Adrenal gland (tissue), 12 donors: ENCODE data around the gene FBRSL1. TPM values are rescaled to one million over a fixed set of nuclear protein-coding genes. Genes with fewer than 3 reads are reported as not detected.
"Not testable (repeated sequence)": the region's sequence is repeated elsewhere in the genome, so short reads cannot be mapped to it uniquely, and the experiment has no call there.

Experiments used
- DNase-seq, 7 donors: peaks; one replicate each; pipeline ENCODE4 v3.0.0-alpha.2; 2019 to 2020
- H3K27ac ChIP-seq, 5 donors: fragments of 200-600 bp; sonication (generic) in 4 of 5; 1 replicate in 3 of 5; 2 replicates in 2 of 5; pipeline versions ENCODE4 v1.5.1 to v1.8.0; 2016 to 2020; ENCODE audit warnings: mild to moderate bottlenecking in 1 of 5
- H3K27me3 ChIP-seq: fragments of 200-600 bp; 2 replicates; pipeline ENCODE4 v1.8.0; 2021
- H3K36me3 ChIP-seq, 2 donors: fragments of 200-600 bp; replicated peaks in 1 of 2; 1 replicate in 1 of 2; 2 replicates in 1 of 2; pipeline versions ENCODE4 v1.5.1 to v1.8.0; 2018 to 2022
- H3K4me1 ChIP-seq, 2 donors: fragments of 200-600 bp; replicated peaks in 1 of 2; 1 replicate in 1 of 2; 2 replicates in 1 of 2; pipeline versions ENCODE4 v1.5.1 to v1.8.0; 2018 to 2021
- H3K4me3 ChIP-seq, 4 donors: fragments of 200-600 bp; sonication (generic) in 3 of 4; one replicate each; pipeline ENCODE4 v1.5.1; 2016 to 2018
- H3K9me3 ChIP-seq, 3 donors: fragments of 200-600 bp; sonication (generic) in 1 of 3; replicated peaks in 1 of 3; 1 replicate in 2 of 3; 2 replicates in 1 of 3; pipeline versions ENCODE4 v1.5.1 to v1.8.0; 2016 to 2021
- POLR2A ChIP-seq, 2 donors: fragments of 450-650 bp; IDR thresholded peaks; one replicate each; pipeline ENCODE4 v1.6.1; 2017; ENCODE audit warnings: antibody characterized with exemption in 2 of 2, mild to moderate bottlenecking in 2 of 2, moderate library complexity in 1 of 2
- WGBS, 4 donors: extraction: QIAGEN DNeasy Blood & Tissue Kit in 2 of 4; methylation state at CpG; one replicate each; pipeline versions ENCODE4 v1.1.5 to v1.1.7; 2013 to 2017; 5-methylcytosine and 5-hydroxymethylcytosine counted together
- intact Hi-C, 2 donors: fragments of 100-400 bp; cut with DNase I; formaldehyde crosslinking; loops; one replicate each; pipeline versions ENCODE4 v1.14.1 to v1.15.0; 2022 to 2023
- polyA plus RNA-seq, 3 donors: library from polyadenylated mRNA; stranded (reverse); fragments of 200-250 nt in 2 of 3; fragments of 350-450 nt in 1 of 3; fragmentation: Illumina TruSeq in 1 of 3; extraction: RNeasy Lipid Tissue Mini Kit (QIAGEN cat#74804) in 1 of 3; gene quantifications; one replicate each; pipeline ENCODE4 v1.2.3, GENCODE V29; 2013 to 2014
- total RNA-seq, 9 donors: library from RNA; depleted of rRNA in 4 of 9; stranded (reverse); fragments of >200 nt in 4 of 9; fragments of 120-200 nt in 1 of 9; fragmentation: NEBNext Ultra II Directional in 1 of 9; extraction: Animal tissue kit (Norgen Biotek cat#: 25700) in 1 of 9; gene quantifications; one replicate each; pipeline versions ENCODE4 v1.1.0 to v1.2.4, GENCODE V29; 2013 to 2023
- TF ChIP-seq, protein P1 (sequence below), 6 experiments: fragments of 450-650 bp in 4 of 6; fragments of 200-600 bp in 2 of 6; sonication (generic) in 1 of 6; IDR thresholded peaks; 1 replicate in 5 of 6; 2 replicates in 1 of 6; pipeline versions ENCODE4 v1.5.1 to v1.8.0; 2016 to 2021; ENCODE audit warnings: antibody characterized with exemption in 6 of 6, mild to moderate bottlenecking in 2 of 6, moderate library complexity in 1 of 6
- donor health status: healthy with polysubstance abuse.
- donor health status: Bipolar disorder and iron deficiency.
- donor health status: DM: yes; HTN: yes; CAD: no.
- donor health status: DM: no; HTN: no; CAD: no.
- donor health status: DM: no; HTN: no; CAD: no.
- donor health status: DM: yes; HTN: yes; CAD: no.

Gene FBRSL1
- total and polyA plus RNA-seq, 12 donors, result 5.3 to 63.8 (median 26.9) TPM

DNA sequence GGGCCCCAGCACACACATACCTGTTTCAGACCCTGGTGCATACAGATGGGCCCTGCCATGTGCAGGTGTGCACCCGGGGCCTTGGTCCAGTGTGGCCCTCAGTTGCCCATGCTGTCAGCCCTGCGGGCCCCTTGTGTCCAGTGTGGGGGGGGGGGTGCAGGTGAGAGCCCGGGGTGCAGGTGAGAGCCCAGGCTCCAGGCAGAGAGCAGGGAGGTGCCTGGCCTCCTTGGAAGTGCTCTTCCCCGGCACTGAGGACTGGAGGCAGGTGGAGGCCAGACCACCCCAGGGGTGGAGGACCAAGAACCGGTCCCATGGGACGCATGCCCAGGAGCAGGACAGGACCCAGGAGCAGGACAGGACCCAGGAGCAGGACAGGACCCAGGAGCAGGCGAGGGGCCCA lies 40.9 kb downstream of the FBRSL1 start:
- Histone ChIP-seq H3K4me1 (peaks cover 0 to 5% of the 10 kb centered on the region in 2 donors), H3K27ac (no peak overlapping the region), H3K27me3 (no peaks in the 10 kb centered on the region), H3K4me3 (no peak overlapping the region), H3K9me3 (no peaks in the 10 kb centered on the region), H3K36me3 (no peaks in the 10 kb centered on the region)
- TF ChIP-seq, protein P1, sequence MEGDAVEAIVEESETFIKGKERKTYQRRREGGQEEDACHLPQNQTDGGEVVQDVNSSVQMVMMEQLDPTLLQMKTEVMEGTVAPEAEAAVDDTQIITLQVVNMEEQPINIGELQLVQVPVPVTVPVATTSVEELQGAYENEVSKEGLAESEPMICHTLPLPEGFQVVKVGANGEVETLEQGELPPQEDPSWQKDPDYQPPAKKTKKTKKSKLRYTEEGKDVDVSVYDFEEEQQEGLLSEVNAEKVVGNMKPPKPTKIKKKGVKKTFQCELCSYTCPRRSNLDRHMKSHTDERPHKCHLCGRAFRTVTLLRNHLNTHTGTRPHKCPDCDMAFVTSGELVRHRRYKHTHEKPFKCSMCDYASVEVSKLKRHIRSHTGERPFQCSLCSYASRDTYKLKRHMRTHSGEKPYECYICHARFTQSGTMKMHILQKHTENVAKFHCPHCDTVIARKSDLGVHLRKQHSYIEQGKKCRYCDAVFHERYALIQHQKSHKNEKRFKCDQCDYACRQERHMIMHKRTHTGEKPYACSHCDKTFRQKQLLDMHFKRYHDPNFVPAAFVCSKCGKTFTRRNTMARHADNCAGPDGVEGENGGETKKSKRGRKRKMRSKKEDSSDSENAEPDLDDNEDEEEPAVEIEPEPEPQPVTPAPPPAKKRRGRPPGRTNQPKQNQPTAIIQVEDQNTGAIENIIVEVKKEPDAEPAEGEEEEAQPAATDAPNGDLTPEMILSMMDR (IDR thresholded peaks at IDR 0.05), result no peak
- no peak for TF ChIP-seq POLR2A (IDR thresholded peaks at IDR 0.05)
- 87 to 100% (median 99%) methylated on average over 4 to 7 of the region's 7 CpGs for WGBS, 4 donors
- no peak for DNase-seq
- intact Hi-C loops, result no loop called here

DNA sequence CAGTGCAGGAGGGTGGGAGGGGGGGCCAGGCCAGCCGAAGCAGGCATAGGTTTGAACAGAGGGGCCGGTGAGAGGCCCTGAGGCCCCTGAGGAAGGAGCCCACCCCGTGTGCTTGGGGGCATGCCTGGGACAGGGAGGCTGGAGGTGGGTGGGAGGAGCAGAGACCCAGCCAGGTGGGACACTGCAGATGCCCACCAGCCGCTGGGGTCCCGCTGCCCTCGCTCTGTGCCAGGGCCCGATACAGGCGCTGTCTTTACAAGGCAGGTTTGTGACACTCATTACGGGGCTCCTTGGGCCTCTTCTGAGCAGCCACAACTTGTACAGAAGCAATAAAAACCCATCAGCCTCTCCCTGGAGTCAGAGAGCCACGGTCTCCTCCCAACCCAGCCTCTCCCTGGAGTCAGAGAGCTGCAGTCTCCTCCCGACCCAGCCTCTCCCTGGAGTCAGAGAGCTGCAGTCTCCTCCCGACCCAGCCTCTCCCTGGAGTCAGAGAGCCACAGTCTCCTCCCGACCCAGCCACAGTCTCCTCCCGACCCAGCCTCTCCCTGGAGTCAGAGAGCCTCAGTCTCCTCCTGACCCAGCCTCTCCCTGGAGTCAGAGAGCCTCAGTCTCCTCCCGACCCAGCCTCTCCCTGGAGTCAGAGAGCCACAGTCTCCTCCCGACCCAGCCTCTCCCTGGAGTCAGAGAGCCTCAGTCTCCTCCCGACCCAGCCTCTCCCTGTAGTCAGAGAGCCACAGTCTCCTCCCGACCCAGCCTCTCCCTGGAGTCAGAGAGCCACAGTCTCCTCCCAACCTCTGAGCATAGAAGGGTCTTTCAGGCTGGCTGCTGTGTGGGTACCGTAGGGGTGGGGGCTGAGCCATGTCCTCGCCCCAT lies 43.0 kb downstream of the FBRSL1 start:
- H3K9me3 ChIP-seq, DNase-seq, H3K27me3 ChIP-seq, H3K27ac ChIP-seq, intact Hi-C loops, H3K36me3 ChIP-seq, H3K4me1 ChIP-seq, H3K4me3 ChIP-seq: not testable (repeated sequence)
- 87 to 99% (median 95%) methylated on average over 9 to 20 of the region's 20 CpGs for WGBS, 4 donors

DNA sequence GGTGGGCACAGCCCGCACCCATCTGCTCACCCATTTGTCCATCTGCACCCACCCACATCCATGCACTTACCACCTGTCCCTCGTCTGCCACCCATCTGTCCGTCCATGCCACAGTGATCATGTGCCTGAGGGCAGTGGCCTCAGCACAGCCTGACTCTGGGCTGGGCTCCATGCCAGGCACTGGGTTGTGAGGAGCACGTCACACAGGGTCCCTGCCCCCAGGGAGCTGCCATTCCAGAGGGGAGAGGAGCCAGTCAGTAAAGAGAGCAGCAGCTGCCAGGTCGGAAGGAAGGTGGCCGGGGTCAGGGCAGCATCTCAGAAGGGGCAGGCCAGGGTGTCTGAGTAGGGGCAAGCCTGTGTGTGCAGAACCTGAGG lies 43.6 kb downstream of the FBRSL1 start:
- Histone ChIP-seq H3K27me3 (no peaks in the 10 kb centered on the region), H3K36me3 (no peaks in the 10 kb centered on the region), H3K4me3 (no peak overlapping the region), H3K4me1 (no peaks in the 10 kb centered on the region), H3K27ac (no peak overlapping the region), H3K9me3 (no peaks in the 10 kb centered on the region)
- intact Hi-C loops, result no loop called here
- TF ChIP-seq, protein P1 (IDR thresholded peaks at IDR 0.05), result no peak
- no peak for TF ChIP-seq POLR2A (IDR thresholded peaks at IDR 0.05)
- DNase-seq, result no peak
- WGBS, 4 donors, result 94 to 97% (median 96%) methylated on average over 5 to 6 of the region's 6 CpGs

DNA sequence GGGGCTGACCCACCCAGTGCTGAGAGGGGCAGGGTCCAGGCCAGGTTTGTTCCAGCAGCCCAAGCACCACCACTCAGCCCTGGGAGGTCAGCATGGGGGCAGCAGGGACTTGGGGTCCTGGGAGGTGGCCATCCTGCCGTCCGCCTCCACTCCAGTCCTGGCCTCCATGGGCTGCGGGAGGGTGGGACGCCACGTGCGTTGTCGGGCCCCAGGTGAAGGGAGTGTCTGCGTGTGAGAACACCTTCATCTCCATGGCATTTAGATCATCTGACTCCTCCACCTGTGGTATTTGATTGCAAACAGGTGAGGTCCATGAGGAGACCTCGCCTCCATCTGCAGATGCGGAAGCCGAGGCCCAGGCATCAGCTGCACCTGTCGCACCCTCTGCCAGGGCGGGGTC lies 44.1 kb downstream of the FBRSL1 start:
- no peaks in the 10 kb centered on the region for H3K9me3 ChIP-seq
- H3K27me3 ChIP-seq, result no peaks in the 10 kb centered on the region
- H3K36me3 ChIP-seq, result no peaks in the 10 kb centered on the region
- H3K4me1 ChIP-seq, result no peaks in the 10 kb centered on the region
- H3K4me3 ChIP-seq, result no peak overlapping the region
- intact Hi-C loops, result no loop called here
- DNase-seq, result no peak
- WGBS, 4 donors, result 97 to 100% (median 98%) methylated on average over 9 to 13 of the region's 13 CpGs
- no peak overlapping the region for H3K27ac ChIP-seq
- TF ChIP-seq, protein P1 (IDR thresholded peaks at IDR 0.05), result no peak
- TF ChIP-seq POLR2A (IDR thresholded peaks at IDR 0.05), result no peak

DNA sequence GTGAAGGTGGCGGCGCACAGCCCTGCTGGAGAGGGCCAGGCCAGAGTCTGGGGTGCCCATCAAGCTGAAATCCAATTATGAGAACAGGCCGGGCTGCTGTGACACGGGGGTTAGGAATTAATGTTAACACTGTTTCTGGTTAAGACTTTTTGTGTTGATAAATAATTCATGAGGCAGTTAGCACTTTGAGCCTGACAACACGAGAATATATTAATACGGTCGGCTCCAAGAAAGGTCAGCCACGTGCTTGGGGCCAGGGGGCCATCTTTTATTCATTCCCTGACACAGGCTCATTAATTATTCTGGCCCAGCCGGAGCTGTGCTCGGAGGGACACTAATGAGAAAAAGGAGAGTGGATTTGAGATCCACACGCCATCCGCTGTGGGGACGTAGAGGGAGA lies 45.1 kb downstream of the FBRSL1 start:
- Histone ChIP-seq H3K27ac (no peak overlapping the region), H3K9me3 (no peaks in the 10 kb centered on the region), H3K4me3 (no peak overlapping the region), H3K27me3 (no peaks in the 10 kb centered on the region), H3K36me3 (no peaks in the 10 kb centered on the region), H3K4me1 (no peaks in the 10 kb centered on the region)
- no peak for DNase-seq
- TF ChIP-seq, protein P1 (IDR thresholded peaks at IDR 0.05), result no peak
- no peak for TF ChIP-seq POLR2A (IDR thresholded peaks at IDR 0.05)
- 83 to 92% (median 90%) methylated on average over 13 of the region's 13 CpGs for WGBS, 4 donors
- intact Hi-C loops, result no loop called here
